OCI-LY7 (cell line): ENCODE data around the gene CCDC127. TPM values are rescaled to one million over a fixed set of nuclear protein-coding genes. Genes with fewer than 3 reads are reported as not detected.

Experiments used
- BruUV-seq: library from RNA; stranded (reverse); fragments of 400-500 nt; replicated peaks from 2 replicates; lab custom pipeline; 2021; lab: Mats Ljungman, UMichigan
- CTCF ChIA-PET: fragments of 300-600 bp; sonication (Branson Sonifier 250); formaldehyde crosslinking; loops from one replicate; lab custom pipeline; 2022; ENCODE audit warnings: antibody characterized with exemption; ENCODE audit not compliant: unreplicated experiment; lab: Charles Lee
- POLR2A ChIA-PET: fragments of 300-600 bp; sonication (Branson Sonifier 250); formaldehyde crosslinking; loops from one replicate; lab custom pipeline; 2022; ENCODE audit warnings: antibody characterized with exemption; lab: Charles Lee
- DNase-seq: peaks from one replicate; pipeline ENCODE4 v3.0.0-alpha.2; 2015; ENCODE audit warnings: low spot score
- H2AFZ ChIP-seq: fragments of 200-600 bp; sonication (generic), shearing (Covaris generic); 2 replicates; pipeline ENCODE4 v1.6.1; 2014; ENCODE audit warnings: mild to moderate bottlenecking, antibody characterized with exemption, low read length, moderate library complexity
- H3K27ac ChIP-seq: fragments of 200-600 bp; sonication (generic); 2 replicates; pipeline ENCODE4 v1.5.1; 2014; ENCODE audit warnings: mixed run types, low read depth, mild to moderate bottlenecking, moderate library complexity, low read length, inconsistent platforms; ENCODE audit not compliant: poor library complexity, severe bottlenecking
- H3K36me3 ChIP-seq: fragments of 200-600 bp; sonication (generic); 2 replicates; pipeline ENCODE4 v1.6.1; 2014; ENCODE audit warnings: mild to moderate bottlenecking, antibody characterized with exemption, low read length, moderate library complexity, mixed read lengths; ENCODE audit not compliant: insufficient read depth
- H3K4me1 ChIP-seq: fragments of 200-600 bp; sonication (generic); 2 replicates; pipeline ENCODE4 v1.5.1; 2014; ENCODE audit warnings: mild to moderate bottlenecking, low read length; ENCODE audit not compliant: insufficient read depth, poor library complexity, severe bottlenecking
- H3K4me2 ChIP-seq: fragments of 200-600 bp; sonication (generic); 2 replicates; pipeline ENCODE4 v1.6.1; 2014; ENCODE audit warnings: mild to moderate bottlenecking, low read length
- H3K4me3 ChIP-seq: fragments of 200-600 bp; sonication (generic); 2 replicates; pipeline ENCODE4 v1.5.1; 2014; ENCODE audit warnings: mild to moderate bottlenecking, low read depth, low read length; ENCODE audit not compliant: poor library complexity, severe bottlenecking
- H3K79me2 ChIP-seq: fragments of 200-600 bp; sonication (generic); 2 replicates; pipeline ENCODE4 v1.6.1; 2016; ENCODE audit warnings: low read depth, mild to moderate bottlenecking, low read length, moderate library complexity, mixed read lengths; ENCODE audit not compliant: insufficient read depth
- H3K9me2 ChIP-seq: fragments of 200-600 bp; sonication (generic); 2 replicates; pipeline ENCODE4 v1.6.1; 2016; ENCODE audit warnings: mild to moderate bottlenecking, low read length, mixed read lengths; ENCODE audit not compliant: insufficient read depth
- H3K9me3 ChIP-seq: fragments of 200-600 bp; sonication (generic); 2 replicates; pipeline ENCODE4 v1.6.1; 2014; ENCODE audit warnings: mild to moderate bottlenecking, mixed run types, low read length, mixed read lengths
- H4K20me1 ChIP-seq: fragments of 200-600 bp; sonication (generic); 2 replicates; pipeline ENCODE4 v1.6.1; 2014; ENCODE audit warnings: mild to moderate bottlenecking, antibody characterized with exemption, low read length, moderate library complexity, mixed read lengths; ENCODE audit not compliant: insufficient read depth
- EZH2phosphoT487 ChIP-seq: fragments of 200-600 bp; sonication (generic); IDR thresholded peaks from 2 replicates; pipeline ENCODE4 v1.6.1; 2018; ENCODE audit warnings: low read depth, borderline replicate concordance, mild to moderate bottlenecking, mixed run types, antibody characterized with exemption, low read length, moderate library complexity, mixed read lengths
- intact Hi-C: fragments of 100-400 bp; cut with micrococcal nuclease; formaldehyde crosslinking; loops from one replicate; pipeline ENCODE4 v1.10.0; 2022; ENCODE audit not compliant: unreplicated experiment
- total RNA-seq, 2 experiments: library from RNA; depleted of rRNA in 1 of 2; stranded (reverse); fragments of >200 nt in 1 of 2; shearing (Covaris generic) in 1 of 2; gene quantifications; 2 replicates each; pipeline ENCODE4 v1.2.3, GENCODE V29; 2014 to 2022
- TF ChIP-seq, protein P1 (sequence below): fragments of 200-600 bp; sonication (generic); conservative IDR thresholded peaks from 2 replicates; pipeline ENCODE4 v1.5.1; 2014; ENCODE audit warnings: mild to moderate bottlenecking, antibody characterized with exemption, low read length, moderate library complexity, mixed read lengths

Gene CCDC127
- total RNA-seq, 2 experiments from 2014 or later: 10.8 to 12.4 TPM

DNA sequence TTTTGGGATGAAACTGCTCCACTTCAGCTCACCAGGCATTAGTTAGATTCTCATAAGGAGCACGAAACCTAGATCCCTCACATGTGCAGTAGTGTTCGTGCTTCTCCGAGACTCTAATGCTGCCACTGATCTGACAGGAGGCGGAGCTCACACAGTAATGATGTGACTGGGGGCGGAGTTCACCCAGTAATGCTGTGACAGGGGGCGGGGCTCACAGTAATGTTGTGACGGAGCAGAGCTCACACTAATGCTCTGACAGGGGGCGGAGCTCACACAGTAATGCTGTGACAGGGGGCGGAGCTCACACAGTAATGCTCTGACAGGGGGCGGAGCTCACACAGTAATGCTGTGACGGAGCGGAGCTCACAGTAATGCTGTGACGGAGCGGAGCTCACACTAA lies 53.7 kb downstream of the CCDC127 start:
- POLR2A ChIA-PET: no interaction called here
- H2AFZ ChIP-seq: no peak overlapping the region
- no peak overlapping the region for H3K4me2 ChIP-seq
- no TSS peak for BruUV-seq
- DNase-seq: no peak
- CTCF ChIA-PET: no interaction called here
- no peaks in the 10 kb centered on the region for H3K36me3 ChIP-seq
- H3K4me1 ChIP-seq: no peaks in the 10 kb centered on the region
- intact Hi-C loops: no loop called here
- TF ChIP-seq, protein P1, sequence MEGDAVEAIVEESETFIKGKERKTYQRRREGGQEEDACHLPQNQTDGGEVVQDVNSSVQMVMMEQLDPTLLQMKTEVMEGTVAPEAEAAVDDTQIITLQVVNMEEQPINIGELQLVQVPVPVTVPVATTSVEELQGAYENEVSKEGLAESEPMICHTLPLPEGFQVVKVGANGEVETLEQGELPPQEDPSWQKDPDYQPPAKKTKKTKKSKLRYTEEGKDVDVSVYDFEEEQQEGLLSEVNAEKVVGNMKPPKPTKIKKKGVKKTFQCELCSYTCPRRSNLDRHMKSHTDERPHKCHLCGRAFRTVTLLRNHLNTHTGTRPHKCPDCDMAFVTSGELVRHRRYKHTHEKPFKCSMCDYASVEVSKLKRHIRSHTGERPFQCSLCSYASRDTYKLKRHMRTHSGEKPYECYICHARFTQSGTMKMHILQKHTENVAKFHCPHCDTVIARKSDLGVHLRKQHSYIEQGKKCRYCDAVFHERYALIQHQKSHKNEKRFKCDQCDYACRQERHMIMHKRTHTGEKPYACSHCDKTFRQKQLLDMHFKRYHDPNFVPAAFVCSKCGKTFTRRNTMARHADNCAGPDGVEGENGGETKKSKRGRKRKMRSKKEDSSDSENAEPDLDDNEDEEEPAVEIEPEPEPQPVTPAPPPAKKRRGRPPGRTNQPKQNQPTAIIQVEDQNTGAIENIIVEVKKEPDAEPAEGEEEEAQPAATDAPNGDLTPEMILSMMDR: no peak
- TF ChIP-seq EZH2phosphoT487: no peak
- no peaks in the 10 kb centered on the region for H3K9me2 ChIP-seq
- H3K4me3 ChIP-seq: no peak overlapping the region
- H4K20me1 ChIP-seq: no peaks in the 10 kb centered on the region
- H3K79me2 ChIP-seq: no peaks in the 10 kb centered on the region
- H3K27ac ChIP-seq: no peak overlapping the region
- H3K9me3 ChIP-seq: no peaks in the 10 kb centered on the region

DNA sequence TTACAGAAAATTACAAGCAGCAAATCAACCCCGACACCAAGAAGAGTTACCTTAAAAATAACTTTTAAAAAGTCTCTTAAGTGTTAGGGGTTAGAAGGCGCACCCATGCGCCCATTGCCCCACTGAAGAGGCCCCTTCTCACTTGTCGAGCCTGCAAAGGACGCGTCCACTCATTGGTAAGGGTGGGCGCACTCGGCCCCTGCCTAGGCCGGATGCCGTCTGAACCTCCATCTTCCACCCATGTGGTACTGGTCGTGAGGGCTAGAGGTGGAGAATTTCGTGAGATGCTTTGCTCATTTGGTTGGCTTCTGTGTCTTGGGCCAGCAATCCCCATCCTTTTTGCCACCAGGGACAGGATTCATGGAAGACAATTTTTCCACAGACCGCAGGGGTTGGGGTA lies 54.1 kb downstream of the CCDC127 start:
- BruUV-seq: no TSS peak
- TF ChIP-seq, protein P1: no peak
- TF ChIP-seq EZH2phosphoT487: no peak

DNA sequence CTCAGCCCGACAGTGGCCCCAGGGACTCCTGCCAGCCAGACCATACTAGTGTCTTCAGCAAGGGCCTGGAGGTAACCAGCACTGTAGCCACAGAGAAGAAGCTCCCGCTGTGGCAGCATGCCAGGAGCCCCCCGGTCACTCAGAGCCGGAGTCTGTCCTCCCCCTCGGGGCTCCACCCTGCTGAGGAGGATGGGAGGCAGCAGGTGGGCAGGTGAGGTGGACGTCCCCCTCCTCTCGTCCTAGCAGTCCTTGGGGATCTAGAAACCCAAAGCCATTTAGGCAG lies 54.7 kb downstream of the CCDC127 start:
- Histone ChIP-seq H3K4me3 (no peak overlapping the region), H3K27ac (no peak overlapping the region), H3K4me2 (no peak overlapping the region), H4K20me1 (no peaks in the 10 kb centered on the region), H3K4me1 (no peaks in the 10 kb centered on the region), H3K79me2 (no peaks in the 10 kb centered on the region), H2AFZ (no peak overlapping the region), H3K9me2 (no peaks in the 10 kb centered on the region), H3K9me3 (no peaks in the 10 kb centered on the region), H3K36me3 (no peaks in the 10 kb centered on the region)
- TF ChIP-seq, protein P1: no peak
- TF ChIP-seq EZH2phosphoT487: no peak
- POLR2A ChIA-PET: no interaction called here
- no TSS peak for BruUV-seq
- CTCF ChIA-PET: no interaction called here
- intact Hi-C loops: no loop called here
- DNase-seq: no peak

More for the DNA sequence above, 54.1 kb downstream of the CCDC127 start:
- no peak overlapping the region for H3K4me3 ChIP-seq
- H3K4me1 ChIP-seq: no peaks in the 10 kb centered on the region
- no peaks in the 10 kb centered on the region for H3K9me3 ChIP-seq
- no peaks in the 10 kb centered on the region for H3K36me3 ChIP-seq
- intact Hi-C loops: no loop called here
- DNase-seq: no peak
- H4K20me1 ChIP-seq: no peaks in the 10 kb centered on the region
- no peak overlapping the region for H3K4me2 ChIP-seq
- H3K27ac ChIP-seq: no peak overlapping the region
- ChIA-PET POLR2A (no interaction called here), CTCF (no interaction called here)
- no peaks in the 10 kb centered on the region for H3K9me2 ChIP-seq
- H3K79me2 ChIP-seq: no peaks in the 10 kb centered on the region
- no peak overlapping the region for H2AFZ ChIP-seq
